ENCODE data around the gene ENO3. TPM values are rescaled to one million over a fixed set of nuclear protein-coding genes. Genes with fewer than 3 reads are reported as not detected.

Gene ENO3
- total RNA-seq, 2 experiments from 2014 or later = 17.2 to 20.5 TPM

DNA sequence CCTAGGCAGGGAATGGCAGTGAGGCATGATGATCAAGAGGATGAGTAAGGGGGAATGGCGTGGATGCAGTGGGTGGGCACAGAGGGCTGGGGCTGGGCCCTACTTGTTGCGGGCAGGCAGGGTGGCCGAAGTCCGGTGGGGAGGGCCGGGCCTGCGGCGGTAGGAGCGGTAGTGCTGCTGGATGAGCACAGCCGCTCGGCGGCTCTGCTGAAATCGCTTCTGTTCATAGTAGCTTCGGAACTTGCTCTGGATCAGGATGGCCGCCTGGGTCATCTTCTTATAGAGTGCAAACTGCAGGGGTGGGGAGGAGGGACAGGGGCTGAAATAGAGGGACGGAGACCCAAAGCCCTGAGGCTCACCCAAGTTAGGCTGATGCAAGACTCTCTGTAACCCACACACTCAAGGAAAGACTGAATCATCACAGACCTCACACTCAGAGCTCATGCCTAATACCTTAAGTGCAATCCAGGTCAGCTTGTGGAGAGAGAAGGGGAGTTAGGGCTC, 18.2 kb downstream of the ENO3 start:
- Mint-ChIP-seq H3K4me1 (ENCODE audit: low read depth) (peaks cover 13% of the 10 kb centered on the region), H3K27ac (no peak overlapping the region), H3K27me3 (no peaks in the 10 kb centered on the region), H3K9me3 (no peaks in the 10 kb centered on the region), H3K4me3 (peak overlapping the region; percentile 78), H3K36me3 (ENCODE audit: low read depth) (peaks cover 43% of the 10 kb centered on the region)
- Histone ChIP-seq H3K4me1 (ENCODE audit: insufficient read depth, low read length) (peaks cover 38% of the 10 kb centered on the region), H3K4me3 (ENCODE audit: low read length) (peak overlapping the region; percentile 84), H3K27ac (ENCODE audit: low read depth in 1 of 2, low read length in 2 of 2) (peak overlapping the region; percentile 87), H3K36me3 (ENCODE audit: insufficient read depth, low read length) (peaks cover 37% of the 10 kb centered on the region), H3K27me3 (ENCODE audit: control insufficient read depth in 1 of 2, insufficient read depth in 2 of 2, low read length in 2 of 2) (no peaks in the 10 kb centered on the region), H3K9me3 (ENCODE audit: control insufficient read depth in 1 of 2, insufficient read depth in 1 of 2, low read length in 2 of 2) (no peaks in the 10 kb centered on the region)
- ATAC-seq (ENCODE audit: poor library complexity) (no peak), DNase-seq (peak in 3 of 14 experiments; percentile 14 to 56 (median 41))
- intact Hi-C loops (cut with DNase I, micrococcal nuclease) = loop anchor here in 1 of 2 experiments (10.0 kb wide), 2 partner anchors 174 to 604 kb away; partner anchors contain the start of genes PSMB6 and UBE2G1
- ChIA-PET CTCF (interaction anchor here (2.4 to 3.3 kb wide), 3 partner anchors 18 to 60 kb away, joined by 9 to 21 read pairs (median 12); partner anchors contain the start of gene CAMTA2), POLR2A (interaction anchor here (2.7 to 9.8 kb wide), 7 partner anchors 11 to 60 kb away, joined by 8 to 350 read pairs (median 27); partner anchors contain the start of genes CAMTA2, ENO3, PFN1 and RNF167)
- TF ChIP-seq CTCF (IDR thresholded peaks at IDR 0.05) = no peak

- Histone ChIP-seq H3K9me3 (ENCODE audit: control insufficient read depth in 1 of 2, insufficient read depth in 1 of 2, low read length in 2 of 2) (no peaks in the 10 kb centered on the region), H3K4me1 (ENCODE audit: insufficient read depth, low read length) (peaks cover 38% of the 10 kb centered on the region), H3K4me3 (ENCODE audit: low read length) (no peak overlapping the region), H3K27ac (ENCODE audit: low read depth in 1 of 2, low read length in 2 of 2) (peak overlapping the region in 1 of 2 donors; percentile 27), H3K36me3 (ENCODE audit: insufficient read depth, low read length) (peaks cover 42% of the 10 kb centered on the region), H3K27me3 (ENCODE audit: control insufficient read depth in 1 of 2, insufficient read depth in 2 of 2, low read length in 2 of 2) (no peaks in the 10 kb centered on the region)
- TF ChIP-seq CTCF (IDR thresholded peaks at IDR 0.05) = no peak
- CTCF ChIA-PET = interaction anchor here (2.4 kb wide), 2 partner anchors 17 to 61 kb away, joined by 9 to 12 read pairs; partner anchors contain the start of gene CAMTA2
- Mint-ChIP-seq H3K4me3 (peak overlapping the region; percentile 78), H3K36me3 (ENCODE audit: low read depth) (peaks cover 48% of the 10 kb centered on the region), H3K27me3 (no peaks in the 10 kb centered on the region), H3K27ac (no peak overlapping the region), H3K4me1 (ENCODE audit: low read depth) (peaks cover 13% of the 10 kb centered on the region), H3K9me3 (no peaks in the 10 kb centered on the region)
- peak in 1 of 14 experiments; percentile 47 for DNase-seq
- POLR2A ChIA-PET = interaction anchor here (3.1 to 9.8 kb wide), 5 partner anchors 10 to 36 kb away, joined by 10 to 350 read pairs (median 50); partner anchors contain the start of genes CAMTA2, ENO3, PFN1 and RNF167
- intact Hi-C loops (cut with DNase I, micrococcal nuclease) = loop anchor here in 1 of 2 experiments (10.0 kb wide), 2 partner anchors 175 to 605 kb away; partner anchors contain the start of genes PSMB6 and UBE2G1
- no peak for ATAC-seq (ENCODE audit: poor library complexity)
Measured at GRCh38 chr17:4969551-4970173, 18.7 kb downstream of the ENO3 start.

GRCh38 chr17:4970273-4970672, 19.4 kb downstream of the ENO3 start:
- POLR2A ChIA-PET = interaction anchor here (0.9 to 9.8 kb wide), 3 partner anchors 16 to 30 kb away, joined by 3 to 350 read pairs (median 195); partner anchors contain the start of genes ENO3, PFN1, RNF167 and SLC25A11
- peaks cover 52% of the 10 kb centered on the region for H3K36me3 Mint-ChIP-seq (ENCODE audit: low read depth)

More at GRCh38 chr17:4970273-4970672, 19.4 kb downstream of the ENO3 start:
- peaks cover 47% of the 10 kb centered on the region for H3K36me3 ChIP-seq (ENCODE audit: insufficient read depth, low read length)
- H3K9me3 ChIP-seq (ENCODE audit: control insufficient read depth in 1 of 2, insufficient read depth in 1 of 2, low read length in 2 of 2) = no peaks in the 10 kb centered on the region
- peaks cover 13% of the 10 kb centered on the region for H3K4me1 Mint-ChIP-seq (ENCODE audit: low read depth)
- H3K27me3 Mint-ChIP-seq = no peaks in the 10 kb centered on the region
- intact Hi-C loops (cut with DNase I, micrococcal nuclease) = no loop called here
- peak overlapping the region in 1 of 2 donors; percentile 27 for H3K27ac ChIP-seq (ENCODE audit: low read depth in 1 of 2, low read length in 2 of 2)
- TF ChIP-seq CTCF (IDR thresholded peaks at IDR 0.05) = no peak
- no peaks in the 10 kb centered on the region for H3K9me3 Mint-ChIP-seq
- peaks cover 38% of the 10 kb centered on the region for H3K4me1 ChIP-seq (ENCODE audit: insufficient read depth, low read length)
- CTCF ChIA-PET = interaction anchor here (2.4 kb wide), 1 partner anchor 61 kb away, joined by 9 read pairs; no protein-coding TSS in a partner anchor
- DNase-seq (no peak), ATAC-seq (ENCODE audit: poor library complexity) (no peak)
- peak overlapping the region; percentile 0 for H3K27ac Mint-ChIP-seq
- H3K4me3 Mint-ChIP-seq = peak overlapping the region; percentile 40
- no peaks in the 10 kb centered on the region for H3K27me3 ChIP-seq (ENCODE audit: control insufficient read depth in 1 of 2, insufficient read depth in 2 of 2, low read length in 2 of 2)
- no peak overlapping the region for H3K4me3 ChIP-seq (ENCODE audit: low read length)
